GM21576 (cell line): ENCODE results near the gene ABCA7.
A peak's percentile ranks its signal among the peaks of the same experiment; 100 is the strongest.

Experiments
- ATAC-seq: cut with Tn5 transposase; IDR thresholded peaks from one replicate; pipeline ENCODE4 v1.9.1; 2021; ENCODE audit warnings: mild to moderate bottlenecking, moderate library complexity; ENCODE audit not compliant: unreplicated experiment

Gene ABCA7

GRCh38 chr19:1102407-1103131 is 62.7 kb downstream of the ABCA7 start:
- no peak for ATAC-seq

- no peak for ATAC-seq
Measured at GRCh38 chr19:1103132-1103707, 63.3 kb downstream of the ABCA7 start.

GRCh38 chr19:1103708-1104310 is 63.9 kb downstream of the ABCA7 start, which contains the start of gene GPX4:
Gene GPX4 (plus strand): TSS chr19:1103994. CDS start chr19:1104044, 50 bp downstream.
- peak; percentile 65 for ATAC-seq

- ATAC-seq: peak; percentile 23
Measured at GRCh38 chr19:1104311-1105007, 64.6 kb downstream of the ABCA7 start.

GRCh38 chr19:1105008-1105872 is 65.3 kb downstream of the ABCA7 start:
- no peak for ATAC-seq

GRCh38 chr19:1105873-1106840 is 66.2 kb downstream of the ABCA7 start:
- no peak for ATAC-seq

- ATAC-seq: no peak
Measured at GRCh38 chr19:1106841-1107660, 67.1 kb downstream of the ABCA7 start.

- no peak for ATAC-seq
Measured at GRCh38 chr19:1107661-1108261, 67.9 kb downstream of the ABCA7 start.

- no peak for ATAC-seq
Measured at GRCh38 chr19:1108291-1109031, 68.6 kb downstream of the ABCA7 start.

GRCh38 chr19:1109032-1109551 is 69.2 kb downstream of the ABCA7 start:
- ATAC-seq: no peak

GRCh38 chr19:1109697-1110671 is 70.1 kb downstream of the ABCA7 start:
- ATAC-seq: no peak

GRCh38 chr19:1110809-1111640 is 71.1 kb downstream of the ABCA7 start:
- no peak for ATAC-seq

GRCh38 chr19:1111641-1112267 is 71.8 kb downstream of the ABCA7 start:
- ATAC-seq: no peak

- ATAC-seq: no peak
Measured at GRCh38 chr19:1112268-1113029, 72.5 kb downstream of the ABCA7 start.
